HepG2 (cell line): ENCODE measurements around the gene CDC123. TPM values are rescaled to one million over a fixed set of nuclear protein-coding genes. Genes with fewer than 3 reads are reported as not detected.

Experiments used
- BORCS8-MEF2B ChIP-seq: sonication (generic); formaldehyde crosslinking; IDR thresholded peaks from 2 replicates; pipeline ENCODE4 v1.8.0; 2022; ENCODE audit warnings: mild to moderate bottlenecking, missing genetic modification reagents
- FOXP4 ChIP-seq: sonication (generic); formaldehyde crosslinking; IDR thresholded peaks from 2 replicates; pipeline ENCODE4 v1.4.0; 2020; ENCODE audit warnings: missing genetic modification reagents
- HOXD1 ChIP-seq: sonication (generic); formaldehyde crosslinking; IDR thresholded peaks from 2 replicates; pipeline ENCODE4 v1.5.0; 2020; ENCODE audit warnings: missing genetic modification reagents
- SIX1 ChIP-seq: sonication (generic); formaldehyde crosslinking; IDR thresholded peaks from 2 replicates; pipeline ENCODE4 v1.4.0; 2020; ENCODE audit warnings: missing genetic modification reagents, borderline replicate concordance
- TCF7 ChIP-seq: sonication (generic); IDR thresholded peaks from 2 replicates; pipeline ENCODE4 v1.6.1; 2016; ENCODE audit warnings: antibody characterized with exemption, low read depth
- ZBTB44 ChIP-seq: sonication (generic); formaldehyde crosslinking; IDR thresholded peaks from 2 replicates; pipeline ENCODE4 v1.4.0; 2020; ENCODE audit warnings: missing genetic modification reagents
- ZMAT3 ChIP-seq: sonication (generic); formaldehyde crosslinking; conservative IDR thresholded peaks from 2 replicates; pipeline ENCODE4 v1.7.0; 2021; ENCODE audit warnings: missing genetic modification reagents
- ZNF138 ChIP-seq: sonication (generic); formaldehyde crosslinking; IDR thresholded peaks from 2 replicates; pipeline ENCODE4 v1.5.0; 2020; ENCODE audit warnings: mild to moderate bottlenecking, low read depth, missing genetic modification reagents
- ZNF317 ChIP-seq: sonication (generic); formaldehyde crosslinking; IDR thresholded peaks from 2 replicates; pipeline ENCODE4 v1.5.0; 2020; ENCODE audit warnings: mild to moderate bottlenecking, missing genetic modification reagents
- ZNF503 ChIP-seq: sonication (generic); formaldehyde crosslinking; IDR thresholded peaks from 2 replicates; pipeline ENCODE4 v1.4.0; 2020; ENCODE audit warnings: missing genetic modification reagents
- ZNF570 ChIP-seq: sonication (generic); formaldehyde crosslinking; IDR thresholded peaks from 2 replicates; pipeline ENCODE4 v1.4.0; 2020; ENCODE audit warnings: mild to moderate bottlenecking, missing genetic modification reagents, borderline replicate concordance
- ZNF850 ChIP-seq: sonication (generic); formaldehyde crosslinking; conservative IDR thresholded peaks from 2 replicates; pipeline ENCODE4 v1.9.0; 2021; ENCODE audit warnings: mild to moderate bottlenecking, missing genetic modification reagents
- ZNF879 ChIP-seq: sonication (generic); formaldehyde crosslinking; IDR thresholded peaks from 2 replicates; pipeline ENCODE4 v1.8.1; 2023; ENCODE audit warnings: missing genetic modification reagents
- ZSCAN21 ChIP-seq: sonication (generic); formaldehyde crosslinking; IDR thresholded peaks from 2 replicates; pipeline ENCODE4 v1.8.0; 2022; ENCODE audit warnings: mild to moderate bottlenecking, missing genetic modification reagents, moderate library complexity, borderline replicate concordance
- polyA plus RNA-seq, 8 experiments: library from polyadenylated mRNA; depleted of rRNA in 3 of 8; stranded (reverse) in 7 of 8; unstranded in 1 of 8; fragments of >200 nt; fragmentation: Illumina TruSeq in 4 of 8; extraction: Trizol in 4 of 8; gene quantifications; 2 replicates each; pipeline versions ENCODE4 v1.2.1 to v1.2.3, GENCODE V29; 2011 to 2016; ENCODE audit warnings: low read depth in 4 of 8, missing spikeins in 1 of 8, mixed read lengths in 1 of 8; ENCODE audit not compliant: insufficient read depth in 1 of 8
- total RNA-seq, 5 experiments: library from RNA; depleted of rRNA; stranded (reverse); fragments of >200 nt; fragmentation: Illumina TruSeq; extraction: Trizol; gene quantifications; 2 replicates each; pipeline ENCODE4 v1.2.3, GENCODE V29; 2016; ENCODE audit warnings: low read depth in 1 of 5
- TF ChIP-seq, protein P1 (sequence below): sonication (generic); formaldehyde crosslinking; IDR thresholded peaks from 2 replicates; pipeline ENCODE4 v1.4.0; 2020; ENCODE audit warnings: missing genetic modification reagents, borderline replicate concordance
- TF ChIP-seq, protein P2 (sequence below): sonication (generic); formaldehyde crosslinking; IDR thresholded peaks from 2 replicates; pipeline ENCODE4 v1.5.0; 2020; ENCODE audit warnings: mild to moderate bottlenecking, missing genetic modification reagents, borderline replicate concordance
- TF ChIP-seq, protein P3 (sequence below): sonication (generic); formaldehyde crosslinking; IDR thresholded peaks from 2 replicates; pipeline ENCODE4 v1.5.1; 2020; ENCODE audit warnings: mild to moderate bottlenecking, missing genetic modification reagents, borderline replicate concordance

The CDC123 gene
- total and polyA plus RNA-seq, 2 of the 13 experiments (the other 11 are each of a cell fraction or from before 2014, with no cell fraction given), result 63.3 to 153 TPM

DNA sequence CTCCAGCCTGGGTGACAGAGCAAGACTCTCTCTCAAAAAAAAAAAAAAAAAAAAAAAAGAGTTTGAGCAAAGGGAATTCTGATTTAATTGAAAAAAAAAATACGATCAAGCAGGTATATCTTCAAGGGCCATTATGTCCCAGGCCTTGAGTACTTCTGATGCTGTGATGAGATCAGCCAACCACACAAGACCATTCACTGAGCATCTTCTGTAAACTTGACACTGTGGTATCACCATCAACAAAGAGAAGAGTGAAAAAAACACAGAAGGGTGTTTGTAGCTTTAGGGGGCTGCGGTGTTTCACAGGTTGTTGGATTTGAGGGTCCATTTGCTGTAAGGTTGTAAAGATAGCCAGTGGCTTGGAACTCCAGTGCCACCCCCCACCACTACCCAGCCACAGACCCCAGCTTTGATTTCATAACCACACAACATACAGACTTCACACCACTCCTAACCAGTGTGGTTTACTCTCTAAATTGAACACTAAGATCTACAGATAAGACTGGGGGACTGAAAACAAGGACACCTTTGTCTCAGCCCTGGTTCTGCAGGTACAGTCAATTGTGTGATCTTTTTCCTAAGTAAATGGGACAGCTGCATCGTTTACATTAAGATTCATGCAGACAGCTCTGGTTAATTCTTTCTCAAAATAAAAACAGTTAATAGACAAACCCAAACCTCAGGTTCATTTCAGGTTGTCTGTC lies 66.4 kb downstream of the CDC123 start (continued):
- TF ChIP-seq, protein P1, sequence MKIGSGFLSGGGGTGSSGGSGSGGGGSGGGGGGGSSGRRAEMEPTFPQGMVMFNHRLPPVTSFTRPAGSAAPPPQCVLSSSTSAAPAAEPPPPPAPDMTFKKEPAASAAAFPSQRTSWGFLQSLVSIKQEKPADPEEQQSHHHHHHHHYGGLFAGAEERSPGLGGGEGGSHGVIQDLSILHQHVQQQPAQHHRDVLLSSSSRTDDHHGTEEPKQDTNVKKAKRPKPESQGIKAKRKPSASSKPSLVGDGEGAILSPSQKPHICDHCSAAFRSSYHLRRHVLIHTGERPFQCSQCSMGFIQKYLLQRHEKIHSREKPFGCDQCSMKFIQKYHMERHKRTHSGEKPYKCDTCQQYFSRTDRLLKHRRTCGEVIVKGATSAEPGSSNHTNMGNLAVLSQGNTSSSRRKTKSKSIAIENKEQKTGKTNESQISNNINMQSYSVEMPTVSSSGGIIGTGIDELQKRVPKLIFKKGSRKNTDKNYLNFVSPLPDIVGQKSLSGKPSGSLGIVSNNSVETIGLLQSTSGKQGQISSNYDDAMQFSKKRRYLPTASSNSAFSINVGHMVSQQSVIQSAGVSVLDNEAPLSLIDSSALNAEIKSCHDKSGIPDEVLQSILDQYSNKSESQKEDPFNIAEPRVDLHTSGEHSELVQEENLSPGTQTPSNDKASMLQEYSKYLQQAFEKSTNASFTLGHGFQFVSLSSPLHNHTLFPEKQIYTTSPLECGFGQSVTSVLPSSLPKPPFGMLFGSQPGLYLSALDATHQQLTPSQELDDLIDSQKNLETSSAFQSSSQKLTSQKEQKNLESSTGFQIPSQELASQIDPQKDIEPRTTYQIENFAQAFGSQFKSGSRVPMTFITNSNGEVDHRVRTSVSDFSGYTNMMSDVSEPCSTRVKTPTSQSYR (CRISPR knock-in tag), result peak; percentile 74; the same call in 1 of the 2 replicates
- no peak for TF ChIP-seq ZNF570 (CRISPR knock-in tag)
- peak; percentile 58 for TF ChIP-seq TCF7
- TF ChIP-seq, protein P2, sequence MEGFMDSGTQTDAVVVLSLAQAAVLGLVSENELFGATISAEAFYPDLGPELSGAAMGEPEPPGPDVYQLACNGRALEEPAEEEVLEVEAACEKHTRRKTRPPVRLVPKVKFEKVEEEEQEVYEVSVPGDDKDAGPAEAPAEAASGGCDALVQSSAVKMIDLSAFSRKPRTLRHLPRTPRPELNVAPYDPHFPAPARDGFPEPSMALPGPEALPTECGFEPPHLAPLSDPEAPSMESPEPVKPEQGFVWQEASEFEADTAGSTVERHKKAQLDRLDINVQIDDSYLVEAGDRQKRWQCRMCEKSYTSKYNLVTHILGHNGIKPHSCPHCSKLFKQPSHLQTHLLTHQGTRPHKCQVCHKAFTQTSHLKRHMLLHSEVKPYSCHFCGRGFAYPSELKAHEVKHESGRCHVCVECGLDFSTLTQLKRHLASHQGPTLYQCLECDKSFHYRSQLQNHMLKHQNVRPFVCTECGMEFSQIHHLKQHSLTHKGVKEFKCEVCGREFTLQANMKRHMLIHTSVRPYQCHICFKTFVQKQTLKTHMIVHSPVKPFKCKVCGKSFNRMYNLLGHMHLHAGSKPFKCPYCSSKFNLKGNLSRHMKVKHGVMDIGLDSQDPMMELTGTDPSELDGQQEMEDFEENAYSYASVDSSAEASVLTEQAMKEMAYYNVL (CRISPR knock-in tag), result no peak
- peak; percentile 85 for TF ChIP-seq FOXP4
- TF ChIP-seq ZBTB44 (CRISPR knock-in tag), result no peak
- TF ChIP-seq BORCS8-MEF2B (CRISPR knock-in tag), result no peak
- no peak for TF ChIP-seq ZNF138 (CRISPR knock-in tag)
- TF ChIP-seq, protein P3, sequence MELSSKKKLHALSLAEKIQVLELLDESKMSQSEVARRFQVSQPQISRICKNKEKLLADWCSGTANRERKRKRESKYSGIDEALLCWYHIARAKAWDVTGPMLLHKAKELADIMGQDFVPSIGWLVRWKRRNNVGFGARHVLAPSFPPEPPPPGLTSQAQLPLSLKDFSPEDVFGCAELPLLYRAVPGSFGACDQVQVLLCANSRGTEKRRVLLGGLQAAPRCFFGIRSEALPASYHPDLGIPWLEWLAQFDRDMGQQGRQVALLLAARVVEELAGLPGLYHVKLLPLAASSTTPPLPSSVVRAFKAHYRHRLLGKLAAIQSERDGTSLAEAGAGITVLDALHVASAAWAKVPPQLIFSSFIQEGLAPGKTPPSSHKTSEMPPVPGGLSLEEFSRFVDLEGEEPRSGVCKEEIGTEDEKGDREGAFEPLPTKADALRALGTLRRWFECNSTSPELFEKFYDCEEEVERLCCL (CRISPR knock-in tag), result no peak
- TF ChIP-seq ZNF317 (CRISPR knock-in tag), result no peak
- TF ChIP-seq ZMAT3 (CRISPR knock-in tag), result no peak
- TF ChIP-seq ZNF850 (CRISPR knock-in tag), result no peak
- TF ChIP-seq ZSCAN21 (CRISPR knock-in tag), result no peak
- peak; percentile 55; the same call in 1 of the 2 replicates for TF ChIP-seq ZNF503
- TF ChIP-seq ZNF879, result no peak
- peak; percentile 44; the same call in 1 of the 2 replicates for TF ChIP-seq SIX1 (CRISPR knock-in tag)
- no peak for TF ChIP-seq HOXD1
